ENCODE results near the gene MAFG. TPM values are rescaled to one million over a fixed set of nuclear protein-coding genes. Genes with fewer than 3 reads are reported as not detected.

MAFG gene
- total and polyA plus RNA-seq, 2 donors (not counting 3 experiments of a cell fraction or from before 2014, with no cell fraction given): 27.6 to 35.0 TPM

DNA sequence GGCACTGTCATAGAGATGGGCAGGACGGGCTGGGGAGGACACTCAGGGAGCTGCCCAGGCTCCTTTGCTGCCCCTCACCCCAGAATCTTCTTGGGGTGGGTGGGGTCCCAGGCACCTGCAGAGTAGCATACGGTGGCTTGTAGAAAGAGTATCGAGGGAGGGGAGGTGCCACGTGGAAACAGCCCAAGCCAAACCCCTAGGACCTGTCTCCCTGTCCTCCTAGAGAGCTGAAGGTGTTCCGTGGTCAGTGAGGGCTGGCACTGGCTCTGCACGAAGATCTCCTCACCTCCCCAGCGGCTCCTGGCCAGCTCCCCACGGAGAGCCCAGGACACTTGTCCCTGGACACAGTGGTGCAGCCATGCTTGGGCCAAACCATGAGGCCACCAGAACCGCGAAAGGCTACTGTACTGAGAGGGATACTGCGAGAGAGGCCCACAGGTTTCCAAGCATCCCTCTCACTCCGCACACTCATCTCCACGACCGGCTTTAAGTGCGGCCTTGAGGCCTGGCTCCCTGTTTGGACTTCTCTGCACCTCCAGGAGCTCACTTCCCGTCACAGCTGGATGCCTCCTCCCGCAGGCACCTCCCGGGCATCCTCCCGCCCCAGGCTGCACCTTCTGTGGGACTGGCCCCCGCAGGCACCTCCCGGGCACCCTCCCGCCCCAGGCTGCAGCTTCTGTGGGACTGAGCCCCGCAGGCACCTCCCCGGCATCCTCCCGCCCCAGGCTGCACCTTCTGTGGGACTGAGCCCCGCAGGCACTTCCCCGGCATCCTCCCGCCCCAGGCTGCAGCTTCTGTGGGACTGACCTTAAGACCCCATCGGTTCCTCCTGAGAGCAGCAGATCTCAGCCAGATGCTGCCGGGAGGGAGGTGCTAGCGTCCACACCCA is 2.0 kb upstream of the MAFG start:
- no peak overlapping the region for H2AFZ ChIP-seq (ENCODE audit: low read depth, low read length)
- FAIRE-seq (no peak), DNase-seq (ENCODE audit: low read depth, low spot score) (no peak)
- no peaks in the 10 kb centered on the region for H3K9me1 ChIP-seq (replicated peaks; ENCODE audit: control insufficient read depth, extremely low read depth, insufficient read depth, low read length)
- dilution Hi-C loops (cut with MboI; ENCODE audit: extremely low pct_ligation_motif_present, low sequenced_read_pairs): no loop called here
- POLR2A ChIA-PET: no interaction called here
- H3K9me3 ChIP-seq (replicated peaks; ENCODE audit: control insufficient read depth, insufficient read depth, low read length): no peaks in the 10 kb centered on the region
- H3K36me3 ChIP-seq (ENCODE audit: control insufficient read depth in 2 of 2, extremely low read depth in 1 of 2, insufficient read depth in 2 of 2, low read length in 2 of 2): peaks cover 0 to 5% of the 10 kb centered on the region in 2 experiments
- peaks cover 25% of the 10 kb centered on the region for H3K79me2 ChIP-seq (ENCODE audit: control insufficient read depth, insufficient read depth, low read length)
- no peak overlapping the region for H3K4me3 ChIP-seq (replicated peaks in 1 of 3; ENCODE audit: insufficient read depth in 1 of 3, low read depth in 1 of 3, low read length in 3 of 3)
- no TSS peak for BruUV-seq (replicated peaks)
- no peak overlapping the region for H3K4me2 ChIP-seq (ENCODE audit: insufficient read depth, low read length)
- no peak for TF ChIP-seq EZH2 (IDR thresholded peaks at IDR 0.05; ENCODE audit: borderline replicate concordance, low read depth, low read length, severe bottlenecking)
- TF ChIP-seq CTCF (IDR thresholded peaks at IDR 0.05; ENCODE audit: extremely low read depth in 1 of 2, insufficient read depth in 1 of 2, low read depth in 1 of 2, low read length in 2 of 2): no peak
- no peak for TF ChIP-seq POLR2AphosphoS5 (IDR thresholded peaks at IDR 0.05; ENCODE audit: insufficient read depth, low read depth, low read length)
- no peak for TF ChIP-seq GATA2 (IDR thresholded peaks at IDR 0.05; ENCODE audit: insufficient read depth, insufficient read length, low read depth, low read length)
- TF ChIP-seq, protein P1, sequence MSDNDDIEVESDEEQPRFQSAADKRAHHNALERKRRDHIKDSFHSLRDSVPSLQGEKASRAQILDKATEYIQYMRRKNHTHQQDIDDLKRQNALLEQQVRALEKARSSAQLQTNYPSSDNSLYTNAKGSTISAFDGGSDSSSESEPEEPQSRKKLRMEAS (IDR thresholded peaks at IDR 0.05; ENCODE audit: insufficient read depth, insufficient read length): no peak
- no peak for TF ChIP-seq FOS (IDR thresholded peaks at IDR 0.05; ENCODE audit: borderline replicate concordance, insufficient read depth, low read length)
- TF ChIP-seq JUN (IDR thresholded peaks at IDR 0.05; ENCODE audit: borderline replicate concordance, insufficient read depth, insufficient read length, low read depth): no peak
- TF ChIP-seq POLR2A (IDR thresholded peaks at IDR 0.05; ENCODE audit: low read depth, low read length): no peak
- TF ChIP-seq MYC (IDR thresholded peaks at IDR 0.05; ENCODE audit: low read depth, low read length): no peak
- H3K27ac ChIP-seq (ENCODE audit: insufficient read depth, low read depth, low read length): no peak overlapping the region
- intact Hi-C loops (cut with micrococcal nuclease): loop anchor here (5.0 kb wide), 1 partner anchor 73 kb away; no protein-coding TSS in a partner anchor
- no peaks in the 10 kb centered on the region for H3K27me3 ChIP-seq (ENCODE audit: control insufficient read depth in 2 of 2, insufficient read depth in 2 of 2, low read length in 2 of 2)
- H3K4me1 ChIP-seq (ENCODE audit: control insufficient read depth, extremely low read depth, insufficient read depth, low read length): peaks cover 9% of the 10 kb centered on the region
- CTCF ChIA-PET: interaction anchor here (0.6 to 2.1 kb wide), 5 partner anchors 7 to 90 kb away, joined by 3 to 8 read pairs (median 5); partner anchors contain the start of gene PYCR1
- no peaks in the 10 kb centered on the region for H4K20me1 ChIP-seq (replicated peaks; ENCODE audit: control insufficient read depth, extremely low read depth, insufficient read depth, low read length)
- no peak overlapping the region for H3K9ac ChIP-seq (replicated peaks; ENCODE audit: extremely low read depth, insufficient read depth, low read length)

Data from endothelial cell of umbilical vein (primary cell).